ENCODE results near the gene WDR93. TPM values are rescaled to one million over a fixed set of nuclear protein-coding genes. Genes with fewer than 3 reads are reported as not detected.

WDR93 gene
- total and polyA plus RNA-seq, 2 donors (not counting 1 experiment from before 2014, with no cell fraction given), result 0.12 TPM; not detected in 1

GRCh38 chr15:89790206-89790605, 99.6 kb downstream of the WDR93 start:
- H3K4me2 ChIP-seq (replicated peaks; ENCODE audit: low read depth, low read length, poor library complexity, severe bottlenecking), result no peak overlapping the region
- H3K4me1 ChIP-seq (ENCODE audit: control insufficient read depth in 2 of 2, insufficient read depth in 2 of 2, low read length in 2 of 2), result no peaks in the 10 kb centered on the region
- H3K27ac ChIP-seq (ENCODE audit: low read length in 2 of 2), result no peak overlapping the region
- H3K4me1 Mint-ChIP-seq, result no peaks in the 10 kb centered on the region
- no peak for DNase-seq
- no peak overlapping the region for H3K9ac ChIP-seq (ENCODE audit: low read length)
- ChIA-PET CTCF (no interaction called here), POLR2A (no interaction called here)
- no peak overlapping the region for H3K4me3 Mint-ChIP-seq
- no peak overlapping the region for H3K27ac Mint-ChIP-seq
- no peaks in the 10 kb centered on the region for H3K79me2 ChIP-seq (ENCODE audit: control insufficient read depth, insufficient read depth, low read length)
- H3K36me3 ChIP-seq (replicated peaks in 1 of 2; ENCODE audit: control extremely low read depth in 1 of 2, control insufficient read depth in 1 of 2, extremely low read depth in 1 of 2, insufficient read depth in 2 of 2, low read length in 1 of 2), result no peaks in the 10 kb centered on the region
- peaks cover 3 to 8% (median 7%) of the 10 kb centered on the region in 3 donors for H3K9me3 ChIP-seq (ENCODE audit: control extremely low read depth in 1 of 3, control insufficient read depth in 2 of 3, insufficient read depth in 1 of 3, low read length in 2 of 3)
- 100% methylated on average over 1 of the region's 10 CpGs for WGBS (ENCODE audit: insufficient coverage)
- no peak overlapping the region for H2AFZ ChIP-seq (ENCODE audit: insufficient read depth, low read depth, low read length, poor library complexity, severe bottlenecking)
- no peaks in the 10 kb centered on the region for H3K27me3 ChIP-seq (replicated peaks in 1 of 4; ENCODE audit: control extremely low read depth in 1 of 4, control insufficient read depth in 3 of 4, insufficient read depth in 4 of 4, low read length in 3 of 4)
- no peak for TF ChIP-seq EZH2 (IDR thresholded peaks at IDR 0.05; ENCODE audit: borderline replicate concordance, insufficient read depth, low read depth, low read length, poor library complexity, severe bottlenecking)
- TF ChIP-seq, protein P1, sequence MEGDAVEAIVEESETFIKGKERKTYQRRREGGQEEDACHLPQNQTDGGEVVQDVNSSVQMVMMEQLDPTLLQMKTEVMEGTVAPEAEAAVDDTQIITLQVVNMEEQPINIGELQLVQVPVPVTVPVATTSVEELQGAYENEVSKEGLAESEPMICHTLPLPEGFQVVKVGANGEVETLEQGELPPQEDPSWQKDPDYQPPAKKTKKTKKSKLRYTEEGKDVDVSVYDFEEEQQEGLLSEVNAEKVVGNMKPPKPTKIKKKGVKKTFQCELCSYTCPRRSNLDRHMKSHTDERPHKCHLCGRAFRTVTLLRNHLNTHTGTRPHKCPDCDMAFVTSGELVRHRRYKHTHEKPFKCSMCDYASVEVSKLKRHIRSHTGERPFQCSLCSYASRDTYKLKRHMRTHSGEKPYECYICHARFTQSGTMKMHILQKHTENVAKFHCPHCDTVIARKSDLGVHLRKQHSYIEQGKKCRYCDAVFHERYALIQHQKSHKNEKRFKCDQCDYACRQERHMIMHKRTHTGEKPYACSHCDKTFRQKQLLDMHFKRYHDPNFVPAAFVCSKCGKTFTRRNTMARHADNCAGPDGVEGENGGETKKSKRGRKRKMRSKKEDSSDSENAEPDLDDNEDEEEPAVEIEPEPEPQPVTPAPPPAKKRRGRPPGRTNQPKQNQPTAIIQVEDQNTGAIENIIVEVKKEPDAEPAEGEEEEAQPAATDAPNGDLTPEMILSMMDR (IDR thresholded peaks at IDR 0.05), result no peak
- no peak overlapping the region for H3K4me3 ChIP-seq (ENCODE audit: control extremely low read depth in 1 of 5, extremely low read depth in 1 of 5, insufficient read depth in 1 of 5, low read depth in 2 of 5, low read length in 4 of 5)
- ATAC-seq (ENCODE audit: low read depth), result no peak
- H4K20me1 ChIP-seq (ENCODE audit: control insufficient read depth, insufficient read depth, low read length, poor library complexity, severe bottlenecking), result no peaks in the 10 kb centered on the region
- H3K27me3 Mint-ChIP-seq, result peaks cover 9% of the 10 kb centered on the region
- peaks cover 6% of the 10 kb centered on the region for H3K9me3 Mint-ChIP-seq (ENCODE audit: insufficient read depth)
- intact Hi-C loops (cut with micrococcal nuclease), result no loop called here

- H3K9me3 Mint-ChIP-seq (ENCODE audit: insufficient read depth), result peaks cover 6% of the 10 kb centered on the region
- 98% methylated on average over 8 of the region's 16 CpGs for WGBS (ENCODE audit: insufficient coverage)
- no peaks in the 10 kb centered on the region for H3K79me2 ChIP-seq (ENCODE audit: control insufficient read depth, insufficient read depth, low read length)
- H3K36me3 ChIP-seq (replicated peaks in 1 of 2; ENCODE audit: control extremely low read depth in 1 of 2, control insufficient read depth in 1 of 2, extremely low read depth in 1 of 2, insufficient read depth in 2 of 2, low read length in 1 of 2), result no peaks in the 10 kb centered on the region
- ATAC-seq (ENCODE audit: low read depth), result no peak
- no peak overlapping the region for H3K4me3 Mint-ChIP-seq
- intact Hi-C loops (cut with micrococcal nuclease), result no loop called here
- H3K27me3 ChIP-seq (replicated peaks in 1 of 4; ENCODE audit: control extremely low read depth in 1 of 4, control insufficient read depth in 3 of 4, insufficient read depth in 4 of 4, low read length in 3 of 4), result no peaks in the 10 kb centered on the region
- H3K27ac ChIP-seq (ENCODE audit: low read length in 2 of 2), result no peak overlapping the region
- H3K9me3 ChIP-seq (ENCODE audit: control extremely low read depth in 1 of 3, control insufficient read depth in 2 of 3, insufficient read depth in 1 of 3, low read length in 2 of 3), result peaks cover 3 to 9% (median 7%) of the 10 kb centered on the region in 3 donors
- no peak overlapping the region for H3K4me3 ChIP-seq (ENCODE audit: control extremely low read depth in 1 of 5, extremely low read depth in 1 of 5, insufficient read depth in 1 of 5, low read depth in 2 of 5, low read length in 4 of 5)
- peaks cover 9% of the 10 kb centered on the region for H3K27me3 Mint-ChIP-seq
- TF ChIP-seq, protein P1 (IDR thresholded peaks at IDR 0.05), result no peak
- TF ChIP-seq EZH2 (IDR thresholded peaks at IDR 0.05; ENCODE audit: borderline replicate concordance, insufficient read depth, low read depth, low read length, poor library complexity, severe bottlenecking), result no peak
- CTCF ChIA-PET, result no interaction called here
- H4K20me1 ChIP-seq (ENCODE audit: control insufficient read depth, insufficient read depth, low read length, poor library complexity, severe bottlenecking), result no peaks in the 10 kb centered on the region
- no peak for DNase-seq
- no peaks in the 10 kb centered on the region for H3K4me1 Mint-ChIP-seq
- H3K9ac ChIP-seq (ENCODE audit: low read length), result no peak overlapping the region
- no peak overlapping the region for H2AFZ ChIP-seq (ENCODE audit: insufficient read depth, low read depth, low read length, poor library complexity, severe bottlenecking)
- no peaks in the 10 kb centered on the region for H3K4me1 ChIP-seq (ENCODE audit: control insufficient read depth in 2 of 2, insufficient read depth in 2 of 2, low read length in 2 of 2)
- H3K4me2 ChIP-seq (replicated peaks; ENCODE audit: low read depth, low read length, poor library complexity, severe bottlenecking), result no peak overlapping the region
- no peak overlapping the region for H3K27ac Mint-ChIP-seq
- POLR2A ChIA-PET, result no interaction called here
Measured at GRCh38 chr15:89790661-89791060, 100.0 kb downstream of the WDR93 start.
